K562 (cell line): ENCODE results near the gene ANTKMT. TPM values are rescaled to one million over a fixed set of nuclear protein-coding genes. Genes with fewer than 3 reads are reported as not detected.

Source experiments
- CEBPB ChIP-seq: fragments of 450-650 bp; IDR thresholded peaks from 2 replicates; pipeline ENCODE4 v1.6.1; 2016; ENCODE audit warnings: missing genetic modification characterization, missing compliant biosample characterization
- COPS2 ChIP-seq: fragments of 450-650 bp; conservative IDR thresholded peaks from 2 replicates; pipeline ENCODE4 v1.6.1; 2016; ENCODE audit warnings: mild to moderate bottlenecking, moderate library complexity
- FOXJ3 ChIP-seq: sonication (generic); formaldehyde crosslinking; IDR thresholded peaks from 2 replicates; pipeline ENCODE4 v1.4.0; 2020; ENCODE audit warnings: mild to moderate bottlenecking, missing genetic modification reagents
- HNRNPL ChIP-seq: fragments of 200-400 bp; formaldehyde crosslinking; IDR thresholded peaks from 2 replicates; pipeline ENCODE4 v1.6.1; 2017; ENCODE audit warnings: low read depth, mild to moderate bottlenecking, low read length
- PBX2 ChIP-seq, 2 experiments: IDR thresholded peaks in 1 of 2; conservative IDR thresholded peaks in 1 of 2; 2 replicates each; pipeline ENCODE4 v1.6.1; 2016; ENCODE audit warnings: low read depth in 2 of 2, mild to moderate bottlenecking in 1 of 2, missing compliant biosample characterization in 1 of 2, missing genetic modification characterization in 1 of 2, moderate library complexity in 1 of 2
- PCBP1 ChIP-seq: fragments of 200-400 bp; formaldehyde crosslinking; IDR thresholded peaks from 2 replicates; pipeline ENCODE4 v1.6.1; 2018; ENCODE audit warnings: mild to moderate bottlenecking, low read depth, low read length; ENCODE audit not compliant: poor library complexity, severe bottlenecking
- PKNOX1 ChIP-seq: fragments of 450-650 bp; IDR thresholded peaks from 2 replicates; pipeline ENCODE4 v1.6.1; 2016
- RREB1 ChIP-seq: fragments of 250-450 bp; sonication (Bioruptor Pico); IDR thresholded peaks from 2 replicates; pipeline ENCODE4 v1.4.0; 2020
- SP2 ChIP-seq: IDR thresholded peaks from 2 replicates; pipeline ENCODE4 v1.6.1; 2011; ENCODE audit warnings: mild to moderate bottlenecking, low read depth, low read length, moderate library complexity; ENCODE audit not compliant: poor library complexity, severe bottlenecking; ENCODE audit errors: extremely low read depth
- SPI1 ChIP-seq: IDR thresholded peaks from 2 replicates; pipeline ENCODE4 v1.6.1; 2011; ENCODE audit warnings: low read depth, low read length, control low read depth, borderline replicate concordance
- ZNF398 ChIP-seq: fragments of 250-450 bp; sonication (Bioruptor Pico); IDR thresholded peaks from 2 replicates; pipeline ENCODE4 v1.8.0; 2021; ENCODE audit warnings: moderate library complexity, mild to moderate bottlenecking, inconsistent platforms
- ZNF551 ChIP-seq: fragments of 250-450 bp; sonication (Bioruptor Pico); IDR thresholded peaks from 2 replicates; pipeline ENCODE4 v1.5.0; 2021; ENCODE audit warnings: mild to moderate bottlenecking, moderate library complexity
- polyA plus RNA-seq, 8 experiments: library from polyadenylated mRNA; depleted of rRNA in 4 of 8; stranded (reverse) in 5 of 8; unstranded in 3 of 8; fragments of >200 nt; fragmentation: Nextera tagmentation in 2 of 8; fragmentation: Illumina TruSeq in 1 of 8; extraction: Ambion mirVana in 2 of 8; extraction: Trizol in 1 of 8; gene quantifications; 2 replicates each; pipeline versions ENCODE4 v1.2.1 to v1.2.3, GENCODE V29; 2011 to 2014; ENCODE audit warnings: inconsistent platforms in 1 of 8, missing spikeins in 1 of 8
- total RNA-seq, 7 experiments: library from RNA; depleted of rRNA in 6 of 7; stranded (reverse); fragments of >200 nt in 6 of 7; fragmentation: Illumina TruSeq in 2 of 7; extraction: Trizol in 2 of 7; gene quantifications; 2 replicates each; pipeline versions ENCODE4 v1.2.1 to v1.2.3, GENCODE V29; 2011 to 2021; ENCODE audit warnings: low replicate concordance in 1 of 7
- TF ChIP-seq, protein P1 (sequence below): sonication (generic); IDR thresholded peaks from 2 replicates; pipeline ENCODE4 v1.6.1; 2016

ANTKMT gene
- total and polyA plus RNA-seq, 9 of the 15 experiments (the other 6 are each of a cell fraction or from before 2014, with no cell fraction given): 0.58 to 217 (median 19.1) TPM

- no peak for TF ChIP-seq ZNF398 (CRISPR knock-in tag)
- no peak for TF ChIP-seq CEBPB
- TF ChIP-seq ZNF551: no peak
- no peak for TF ChIP-seq FOXJ3 (CRISPR knock-in tag)
- TF ChIP-seq PBX2 (CRISPR knock-in tag; IDR thresholded peaks at IDR 0.05; ENCODE audit: low read depth): no peak
- TF ChIP-seq PBX2 (tag; conservative IDR thresholded peaks at IDR 0.05; ENCODE audit: low read depth): no peak
- TF ChIP-seq HNRNPL: no peak
- no peak for TF ChIP-seq COPS2
- TF ChIP-seq SPI1: no peak
- TF ChIP-seq, protein P1, sequence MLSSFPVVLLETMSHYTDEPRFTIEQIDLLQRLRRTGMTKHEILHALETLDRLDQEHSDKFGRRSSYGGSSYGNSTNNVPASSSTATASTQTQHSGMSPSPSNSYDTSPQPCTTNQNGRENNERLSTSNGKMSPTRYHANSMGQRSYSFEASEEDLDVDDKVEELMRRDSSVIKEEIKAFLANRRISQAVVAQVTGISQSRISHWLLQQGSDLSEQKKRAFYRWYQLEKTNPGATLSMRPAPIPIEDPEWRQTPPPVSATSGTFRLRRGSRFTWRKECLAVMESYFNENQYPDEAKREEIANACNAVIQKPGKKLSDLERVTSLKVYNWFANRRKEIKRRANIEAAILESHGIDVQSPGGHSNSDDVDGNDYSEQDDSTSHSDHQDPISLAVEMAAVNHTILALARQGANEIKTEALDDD: no peak
- TF ChIP-seq SP2: no peak
- no peak for TF ChIP-seq RREB1
- no peak for TF ChIP-seq PCBP1
- TF ChIP-seq PKNOX1: no peak
These were observed 20.0 kb upstream of the ANTKMT start (continued) for GRCh38 chr16:700684-701584.
